Stimulated activated memory B cell treated with anti-CD40 and anti-IgM and Interleukin-4, amounts not matched to agents 10 μg/mL and 1 μg/mL and 100 μg/mL, for 72 hours (primary cell): ENCODE results near the gene C10orf120.

Experiments
- ATAC-seq: fragments of 150-1000 bp; cut with Tn5 transposase; 2 replicates; pipeline ENCODE4 v1.10.0; 2021
- H3K27ac Mint-ChIP-seq: one replicate; pipeline ENCODE4 v1.8.0; 2022; ENCODE audit warnings: mild to moderate bottlenecking, mixed read lengths
- H3K27me3 Mint-ChIP-seq: one replicate; pipeline ENCODE4 v1.8.0; 2022; ENCODE audit warnings: mixed read lengths
- H3K36me3 Mint-ChIP-seq: one replicate; pipeline ENCODE4 v1.8.0; 2022; ENCODE audit warnings: mixed read lengths
- H3K4me1 Mint-ChIP-seq: one replicate; pipeline ENCODE4 v1.8.0; 2022; ENCODE audit warnings: mixed read lengths
- H3K4me3 Mint-ChIP-seq: one replicate; pipeline ENCODE4 v1.8.0; 2022; ENCODE audit warnings: mild to moderate bottlenecking, moderate library complexity, mixed read lengths
- H3K9me3 Mint-ChIP-seq: one replicate; pipeline ENCODE4 v1.8.0; 2022; ENCODE audit warnings: mixed read lengths

The C10orf120 gene

DNA sequence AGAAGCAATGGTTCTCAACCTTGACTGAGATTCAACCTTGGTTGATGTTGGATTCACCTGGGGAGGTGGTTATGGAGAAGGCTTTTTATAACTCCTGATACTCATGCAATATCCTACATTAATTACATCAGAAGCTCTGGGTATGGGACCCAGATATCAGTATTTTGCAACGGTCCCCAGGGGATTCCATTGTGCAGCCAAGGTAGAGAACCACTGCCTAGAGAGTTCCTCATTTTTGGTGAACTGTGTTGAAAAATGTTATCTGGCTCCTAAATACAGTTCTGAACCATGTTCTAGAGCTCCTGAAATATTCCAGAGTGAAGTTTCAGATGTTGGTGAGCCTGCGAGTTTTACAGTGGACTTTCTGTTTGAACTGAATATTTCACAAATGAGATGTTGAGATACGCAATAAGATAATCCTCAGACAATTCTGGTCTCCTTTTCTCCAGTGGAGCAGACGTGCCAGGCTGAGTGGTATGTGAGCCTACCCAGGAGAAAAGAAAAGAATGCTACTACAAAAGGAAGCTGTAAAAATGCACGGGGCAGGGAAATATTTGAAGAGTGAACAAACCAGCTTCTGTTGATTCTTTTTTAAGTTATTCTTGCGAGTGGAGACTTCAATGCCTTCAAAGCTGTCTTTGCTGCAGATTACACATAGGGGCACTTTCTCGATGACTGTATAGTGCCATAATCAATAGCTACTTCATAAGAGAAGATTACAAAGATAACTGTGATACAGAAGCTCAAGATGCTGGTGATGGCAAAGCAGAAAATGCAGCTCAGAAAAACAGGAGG, 13.6 kb upstream of the C10orf120 start:
- Mint-ChIP-seq H3K9me3 (no peaks in the 10 kb centered on the region), H3K4me1 (no peaks in the 10 kb centered on the region), H3K27me3 (peaks cover 11% of the 10 kb centered on the region), H3K4me3 (no peak overlapping the region), H3K36me3 (no peaks in the 10 kb centered on the region), H3K27ac (no peak overlapping the region)
- no peak for ATAC-seq

DNA sequence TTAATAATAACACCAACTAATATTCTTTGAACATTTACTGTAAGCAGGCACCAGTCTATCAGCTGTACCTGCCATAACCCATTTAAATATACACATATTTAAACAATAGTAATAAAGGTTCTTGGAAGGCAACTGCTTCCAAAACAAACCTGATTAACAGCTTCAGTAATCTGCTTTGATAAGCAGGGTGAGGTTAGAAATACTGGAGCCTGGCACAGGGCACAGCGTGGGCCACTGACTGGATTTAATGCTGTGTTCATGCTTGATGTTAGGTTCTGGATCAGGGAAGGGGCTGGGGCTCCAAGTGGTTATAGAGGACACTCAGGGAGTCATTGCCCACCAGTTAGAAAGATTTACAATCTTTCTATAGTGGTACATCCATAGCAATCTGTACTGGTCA, 10.9 kb upstream of the C10orf120 start:
- H3K4me1 Mint-ChIP-seq: no peaks in the 10 kb centered on the region
- no peaks in the 10 kb centered on the region for H3K36me3 Mint-ChIP-seq
- H3K27me3 Mint-ChIP-seq: peaks cover 11% of the 10 kb centered on the region
- no peak for ATAC-seq
- no peak overlapping the region for H3K27ac Mint-ChIP-seq
- no peak overlapping the region for H3K4me3 Mint-ChIP-seq
- H3K9me3 Mint-ChIP-seq: no peaks in the 10 kb centered on the region

DNA sequence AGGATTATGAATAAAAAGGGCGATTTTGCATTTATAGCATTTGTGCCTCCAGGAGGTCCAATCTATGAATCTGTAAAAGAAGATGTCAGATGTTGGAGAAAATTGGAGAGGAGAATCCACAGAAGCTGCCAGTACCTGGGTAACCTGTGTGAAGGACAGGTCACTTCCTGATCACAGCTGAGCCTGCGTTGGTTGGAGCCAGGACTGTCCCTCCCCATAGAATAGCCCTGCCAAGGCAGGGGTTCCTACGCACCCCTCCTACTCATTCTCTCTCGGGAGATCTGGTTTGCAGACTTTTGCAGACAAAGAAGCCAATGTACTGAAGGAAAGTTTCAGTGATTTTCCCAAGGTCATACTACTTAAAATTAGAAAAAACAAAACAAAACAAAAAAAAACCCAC, 10.3 kb upstream of the C10orf120 start:
- Mint-ChIP-seq H3K4me1 (no peaks in the 10 kb centered on the region), H3K9me3 (no peaks in the 10 kb centered on the region), H3K27me3 (peaks cover 11% of the 10 kb centered on the region), H3K36me3 (no peaks in the 10 kb centered on the region), H3K4me3 (no peak overlapping the region), H3K27ac (no peak overlapping the region)
- ATAC-seq: no peak

DNA sequence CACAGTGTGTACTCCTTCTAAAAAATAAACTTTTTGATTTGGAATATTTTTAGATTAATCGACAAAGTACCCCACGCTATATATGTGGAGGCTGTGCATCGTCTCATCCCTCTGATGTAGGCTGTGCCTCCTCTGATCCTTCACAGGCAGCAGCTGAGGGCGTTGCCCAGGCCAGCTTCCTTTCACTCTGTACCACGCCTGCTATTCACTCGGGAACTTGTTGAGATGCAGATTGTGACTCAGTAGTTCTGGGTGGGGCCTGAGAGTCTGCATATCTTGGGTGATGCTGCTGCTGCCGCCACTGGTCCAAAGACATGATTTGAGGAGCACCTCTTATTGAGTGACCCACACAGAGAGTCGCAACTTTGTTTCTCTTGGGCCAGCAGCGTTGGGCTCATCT, 7.9 kb upstream of the C10orf120 start:
- H3K4me3 Mint-ChIP-seq: no peak overlapping the region
- H3K9me3 Mint-ChIP-seq: no peaks in the 10 kb centered on the region
- peaks cover 11% of the 10 kb centered on the region for H3K27me3 Mint-ChIP-seq
- ATAC-seq: no peak
- H3K27ac Mint-ChIP-seq: no peak overlapping the region
- H3K4me1 Mint-ChIP-seq: no peaks in the 10 kb centered on the region
- no peaks in the 10 kb centered on the region for H3K36me3 Mint-ChIP-seq

DNA sequence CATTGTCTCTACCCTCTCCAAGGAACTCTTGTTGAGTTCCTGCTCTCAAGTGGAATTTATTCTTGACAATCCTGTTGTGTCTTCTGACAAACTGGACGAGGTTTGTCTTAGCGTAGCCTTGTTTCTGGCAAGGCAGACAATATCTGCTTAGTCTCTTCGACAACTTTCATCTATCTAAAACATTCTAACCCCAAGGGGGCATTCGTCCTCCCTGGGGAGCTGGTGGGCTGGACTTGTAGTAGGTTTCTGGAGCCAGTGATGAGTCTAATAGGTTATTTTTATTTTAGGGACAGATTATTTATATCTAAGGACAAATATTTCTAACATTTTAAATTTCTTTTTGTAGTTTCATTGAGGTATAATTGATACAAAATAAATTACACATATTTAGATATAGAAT, 7.3 kb upstream of the C10orf120 start:
- Mint-ChIP-seq H3K4me1 (peaks cover 2% of the 10 kb centered on the region), H3K27me3 (peaks cover 11% of the 10 kb centered on the region), H3K4me3 (no peak overlapping the region), H3K9me3 (no peaks in the 10 kb centered on the region), H3K27ac (no peak overlapping the region), H3K36me3 (no peaks in the 10 kb centered on the region)
- ATAC-seq: no peak

DNA sequence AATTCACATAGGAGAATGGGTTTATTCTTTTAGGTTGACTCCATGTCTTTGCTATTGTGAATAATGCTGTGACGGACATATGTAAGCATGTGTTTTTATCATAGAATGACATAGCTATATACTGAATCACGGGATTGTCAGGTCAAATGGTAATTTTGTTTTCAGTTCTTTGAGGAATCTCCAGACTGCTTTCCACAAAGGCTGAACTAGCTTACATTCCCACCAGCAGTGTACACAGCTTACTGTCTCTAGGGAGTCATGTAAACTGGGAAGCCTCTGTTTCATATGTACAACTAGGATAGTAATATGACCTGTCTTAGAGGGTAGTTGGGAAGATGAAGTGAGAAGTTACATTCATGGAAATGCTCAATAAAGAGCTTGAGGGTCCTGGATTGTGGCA, 6.8 kb upstream of the C10orf120 start:
- Mint-ChIP-seq H3K27me3 (peaks cover 11% of the 10 kb centered on the region), H3K4me3 (no peak overlapping the region), H3K4me1 (peaks cover 6% of the 10 kb centered on the region), H3K9me3 (no peaks in the 10 kb centered on the region), H3K36me3 (no peaks in the 10 kb centered on the region), H3K27ac (no peak overlapping the region)
- no peak for ATAC-seq

DNA sequence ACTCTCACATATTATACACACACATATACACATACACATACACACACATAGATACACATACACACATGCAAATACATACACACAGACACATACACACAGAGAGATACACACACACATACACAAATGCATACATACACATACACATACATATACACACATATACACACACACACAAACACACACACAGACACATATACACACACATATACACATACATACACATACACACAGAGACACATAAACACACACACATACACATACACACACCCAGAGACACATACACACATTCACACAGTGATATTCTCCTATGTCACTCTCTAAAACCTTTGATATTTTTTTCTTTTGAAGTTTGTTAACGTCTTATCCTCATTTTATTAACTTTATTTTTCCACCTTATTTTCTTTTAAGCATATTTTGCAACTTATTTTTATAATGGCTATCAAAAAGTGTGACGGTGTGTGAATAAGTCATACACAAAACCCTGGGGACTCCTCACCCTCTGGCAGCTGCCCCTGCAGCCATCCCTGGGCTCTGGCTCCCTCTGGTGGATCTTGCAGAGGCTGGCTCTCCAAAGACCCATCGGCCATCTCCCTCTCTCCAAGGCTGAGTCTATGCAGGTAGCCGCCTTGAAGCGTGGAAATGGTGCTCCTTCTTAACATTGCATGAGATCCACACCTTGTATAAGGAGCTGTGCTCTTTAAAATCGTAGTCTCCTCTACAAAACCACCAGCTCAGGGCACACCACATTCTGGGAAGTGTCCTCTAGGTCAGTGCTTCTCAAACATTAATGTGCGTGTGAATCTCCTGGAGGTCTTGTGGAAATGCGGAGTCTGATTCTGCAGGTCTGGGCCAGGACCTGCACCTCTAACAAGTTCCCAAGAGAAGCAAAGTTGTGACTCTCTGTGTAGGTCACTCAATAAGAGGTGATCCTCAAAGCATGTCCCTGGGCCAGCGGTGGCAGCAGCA, 4.1 kb upstream of the C10orf120 start:
- peak; percentile 80 for ATAC-seq
- H3K36me3 Mint-ChIP-seq: no peaks in the 10 kb centered on the region
- H3K9me3 Mint-ChIP-seq: no peaks in the 10 kb centered on the region
- H3K27ac Mint-ChIP-seq: no peak overlapping the region
- H3K4me1 Mint-ChIP-seq: peaks cover 6% of the 10 kb centered on the region
- H3K4me3 Mint-ChIP-seq: no peak overlapping the region
- no peaks in the 10 kb centered on the region for H3K27me3 Mint-ChIP-seq

DNA sequence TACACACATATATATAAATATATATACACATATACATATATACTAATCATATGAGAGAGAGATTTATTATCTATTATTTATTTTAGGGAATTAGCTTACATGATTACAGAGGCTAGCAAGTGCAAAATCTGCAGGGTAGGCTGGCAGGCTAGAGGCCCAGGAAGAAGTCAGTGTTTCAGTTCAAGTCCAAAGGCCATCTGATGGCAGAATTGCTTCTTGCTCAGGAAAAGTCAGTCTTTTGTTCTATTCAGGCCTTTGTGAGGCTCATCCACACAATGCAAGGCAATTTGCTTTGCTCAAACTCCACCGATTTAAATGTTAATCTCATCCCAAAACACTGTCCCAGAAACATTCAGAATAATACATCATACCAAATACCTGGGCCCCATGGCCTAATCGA, 2.6 kb upstream of the C10orf120 start:
- Mint-ChIP-seq H3K9me3 (no peaks in the 10 kb centered on the region), H3K36me3 (no peaks in the 10 kb centered on the region), H3K4me1 (peaks cover 6% of the 10 kb centered on the region), H3K4me3 (no peak overlapping the region), H3K27ac (no peak overlapping the region), H3K27me3 (no peaks in the 10 kb centered on the region)
- no peak for ATAC-seq

DNA sequence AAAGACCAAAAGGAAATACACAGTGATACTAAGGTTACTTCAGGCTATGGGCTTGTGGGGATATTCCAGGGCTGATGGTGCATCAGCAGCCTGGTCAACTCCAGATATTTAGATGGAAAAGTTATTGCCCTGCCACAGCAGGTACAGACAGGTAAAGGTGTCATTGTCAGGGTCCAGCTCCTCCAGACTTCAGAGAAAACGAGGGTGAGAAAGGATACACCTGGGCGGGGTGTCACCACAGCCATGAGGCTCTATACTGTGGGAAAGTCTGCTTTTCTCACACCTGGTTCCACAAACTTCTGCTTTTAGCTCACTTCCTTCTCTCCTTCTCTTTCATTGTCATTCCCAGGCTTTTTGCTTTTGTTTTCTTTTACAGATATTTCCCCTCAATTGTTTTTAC, 2.0 kb upstream of the C10orf120 start:
- ATAC-seq: no peak
- no peak overlapping the region for H3K4me3 Mint-ChIP-seq
- no peaks in the 10 kb centered on the region for H3K9me3 Mint-ChIP-seq
- H3K27ac Mint-ChIP-seq: no peak overlapping the region
- no peaks in the 10 kb centered on the region for H3K36me3 Mint-ChIP-seq
- H3K27me3 Mint-ChIP-seq: no peaks in the 10 kb centered on the region
- H3K4me1 Mint-ChIP-seq: peaks cover 6% of the 10 kb centered on the region

DNA sequence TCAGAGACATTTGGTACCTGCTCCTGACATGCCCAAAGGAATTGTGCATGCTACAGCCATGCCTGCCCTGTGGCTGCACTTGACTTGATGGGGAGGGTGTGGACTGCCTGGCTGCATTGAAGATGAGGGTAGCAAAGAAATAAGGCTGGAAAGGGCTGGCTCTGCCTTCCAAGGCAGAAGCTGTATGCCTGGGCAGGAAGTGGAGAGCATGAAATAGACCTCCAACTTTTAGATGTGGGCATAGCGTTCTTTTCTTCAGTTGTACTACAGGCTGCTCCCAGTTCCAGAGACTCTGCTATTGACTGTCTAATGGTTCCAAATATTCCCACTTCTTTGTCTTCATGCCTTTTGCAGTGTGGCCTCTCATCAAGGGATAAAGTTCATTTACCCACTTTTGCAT, 3.0 kb downstream of the C10orf120 start:
- H3K36me3 Mint-ChIP-seq: no peaks in the 10 kb centered on the region
- H3K4me1 Mint-ChIP-seq: peaks cover 2% of the 10 kb centered on the region
- H3K27ac Mint-ChIP-seq: no peak overlapping the region
- no peaks in the 10 kb centered on the region for H3K27me3 Mint-ChIP-seq
- no peak overlapping the region for H3K4me3 Mint-ChIP-seq
- no peak for ATAC-seq
- no peaks in the 10 kb centered on the region for H3K9me3 Mint-ChIP-seq

DNA sequence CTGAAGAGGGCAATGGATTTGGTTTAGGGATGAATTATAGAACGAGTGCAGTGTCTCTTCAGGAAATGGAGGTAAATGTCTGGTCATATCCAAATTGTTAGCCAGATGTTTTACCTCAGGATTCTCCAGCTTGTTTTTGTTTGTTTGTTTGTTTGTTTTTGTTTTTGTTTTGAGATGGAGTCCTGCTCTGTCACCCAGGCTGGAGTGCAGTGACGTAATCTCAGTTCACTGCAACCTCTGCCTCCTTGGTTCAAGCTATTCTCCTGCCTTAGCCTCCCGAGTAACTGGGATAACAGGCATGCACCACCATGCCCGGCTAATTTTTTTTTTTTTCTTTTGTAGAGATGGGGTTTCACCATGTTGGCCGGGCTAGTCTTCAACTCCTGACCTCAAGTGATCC, 6.9 kb downstream of the C10orf120 start:
- Mint-ChIP-seq H3K9me3 (no peaks in the 10 kb centered on the region), H3K36me3 (no peaks in the 10 kb centered on the region), H3K27ac (no peak overlapping the region), H3K4me3 (no peak overlapping the region), H3K27me3 (peaks cover 8% of the 10 kb centered on the region), H3K4me1 (no peaks in the 10 kb centered on the region)
- no peak for ATAC-seq

DNA sequence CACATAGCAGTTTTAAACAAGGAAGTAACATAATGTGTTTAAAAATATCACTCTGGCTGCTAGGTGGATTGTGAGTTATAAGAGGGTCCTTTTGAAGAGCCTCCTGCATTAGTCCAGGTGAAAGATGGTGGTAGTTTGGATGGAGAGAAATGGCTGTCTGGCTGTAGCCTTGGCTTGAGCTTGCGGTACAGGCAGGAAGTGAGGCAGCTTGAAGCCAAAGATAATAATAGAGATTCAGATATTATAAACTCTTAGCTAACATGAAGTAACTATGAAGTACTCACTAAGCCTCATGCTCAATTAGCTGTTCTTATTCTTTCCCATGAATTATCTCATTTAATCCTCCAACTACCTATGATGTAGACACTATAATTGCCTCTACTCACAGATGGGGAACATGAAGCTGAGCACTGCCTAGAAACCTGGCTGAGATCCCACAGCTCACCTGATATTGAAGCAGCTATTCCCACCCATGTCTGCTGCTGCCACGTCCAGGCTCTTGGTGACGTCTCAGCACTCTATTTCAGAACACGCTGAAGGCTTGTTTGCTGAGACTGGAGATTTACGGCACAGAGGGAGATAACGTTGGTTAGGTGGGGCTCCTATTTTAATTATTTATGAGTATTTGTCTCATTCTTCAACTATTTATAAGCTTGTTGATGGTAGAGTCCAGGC, 10.4 kb downstream of the C10orf120 start:
- H3K4me3 Mint-ChIP-seq: no peak overlapping the region
- ATAC-seq: no peak
- no peak overlapping the region for H3K27ac Mint-ChIP-seq
- H3K36me3 Mint-ChIP-seq: no peaks in the 10 kb centered on the region
- H3K27me3 Mint-ChIP-seq: peaks cover 18% of the 10 kb centered on the region
- H3K4me1 Mint-ChIP-seq: no peaks in the 10 kb centered on the region
- no peaks in the 10 kb centered on the region for H3K9me3 Mint-ChIP-seq

DNA sequence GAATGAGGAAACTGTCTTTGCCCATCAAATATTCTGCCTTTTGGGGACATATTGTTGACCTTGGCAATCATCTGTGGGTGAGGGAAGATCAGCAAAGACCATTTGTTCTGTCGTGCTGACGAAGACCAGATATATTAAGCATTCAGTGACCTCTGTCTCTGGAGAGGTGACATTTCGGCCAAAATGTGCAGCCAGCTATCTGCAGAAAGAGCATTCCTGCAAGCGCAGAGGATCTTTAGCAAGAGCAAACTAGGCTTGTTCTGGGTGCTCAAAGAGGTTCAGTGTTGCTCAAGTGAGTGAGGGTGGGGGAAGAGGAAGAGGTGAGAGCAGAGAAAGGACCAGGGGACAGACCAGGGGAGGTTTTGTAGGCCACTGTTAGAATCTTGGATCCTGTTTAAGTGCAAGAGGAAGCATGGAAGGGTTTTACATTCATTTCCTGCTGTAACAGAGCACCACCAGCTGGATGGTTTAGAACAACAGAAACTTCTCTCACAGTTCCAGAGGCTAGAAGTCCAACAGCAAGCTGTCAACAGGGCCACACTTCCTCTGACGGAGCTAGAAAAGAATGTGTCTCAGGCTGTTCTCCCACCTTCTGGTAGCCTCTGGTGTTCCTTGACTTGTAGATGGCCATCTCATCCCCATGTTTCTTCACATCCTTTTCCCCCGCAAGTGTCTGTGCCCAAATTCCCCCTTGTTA, 11.2 kb downstream of the C10orf120 start:
- H3K27me3 Mint-ChIP-seq: peaks cover 18% of the 10 kb centered on the region
- no peaks in the 10 kb centered on the region for H3K9me3 Mint-ChIP-seq
- no peak overlapping the region for H3K27ac Mint-ChIP-seq
- H3K4me1 Mint-ChIP-seq: no peaks in the 10 kb centered on the region
- H3K36me3 Mint-ChIP-seq: no peaks in the 10 kb centered on the region
- no peak for ATAC-seq
- H3K4me3 Mint-ChIP-seq: no peak overlapping the region

DNA sequence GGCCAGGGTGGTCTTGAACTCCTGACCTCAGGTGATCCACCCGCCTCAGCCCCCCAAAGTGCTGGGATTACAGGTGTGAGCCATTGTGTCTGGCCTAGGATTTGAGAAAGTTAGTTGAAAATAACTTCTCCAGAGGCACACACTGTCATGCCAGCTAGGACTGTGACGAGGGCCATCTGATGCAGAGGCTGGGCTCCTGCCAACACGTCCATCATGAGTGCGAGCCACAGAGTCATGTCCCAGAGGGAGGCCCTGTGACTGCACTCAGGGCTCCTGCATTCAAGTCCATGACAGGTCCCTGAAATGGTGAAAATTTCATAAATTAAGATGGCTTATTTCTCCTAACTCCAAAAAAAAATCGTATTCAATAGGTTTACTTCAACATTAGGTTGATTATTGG, 17.1 kb downstream of the C10orf120 start:
- H3K4me1 Mint-ChIP-seq: no peaks in the 10 kb centered on the region
- ATAC-seq: no peak
- H3K4me3 Mint-ChIP-seq: no peak overlapping the region
- peaks cover 10% of the 10 kb centered on the region for H3K27me3 Mint-ChIP-seq
- no peak overlapping the region for H3K27ac Mint-ChIP-seq
- H3K9me3 Mint-ChIP-seq: no peaks in the 10 kb centered on the region
- no peaks in the 10 kb centered on the region for H3K36me3 Mint-ChIP-seq

DNA sequence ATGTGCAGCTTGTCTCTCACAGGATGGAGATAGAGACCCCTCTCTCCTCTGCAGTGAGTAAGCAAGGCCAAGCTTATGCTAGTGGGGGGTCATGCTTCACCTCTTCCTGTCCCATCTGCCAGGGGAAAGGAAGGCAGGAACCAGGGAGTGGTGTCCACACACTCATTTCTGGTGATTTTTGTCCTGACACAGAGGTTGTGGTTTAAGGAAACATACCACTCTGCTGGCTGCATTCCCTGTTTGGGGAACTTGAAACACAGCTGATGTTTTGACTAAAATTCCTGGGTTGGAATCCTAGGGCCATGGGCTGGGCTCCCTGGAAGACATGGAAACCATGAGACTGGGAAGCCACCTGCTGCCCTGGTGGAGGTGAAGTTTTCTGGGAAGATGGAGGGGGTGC, 21.4 kb downstream of the C10orf120 start:
- H3K36me3 Mint-ChIP-seq: no peaks in the 10 kb centered on the region
- no peak overlapping the region for H3K4me3 Mint-ChIP-seq
- no peak overlapping the region for H3K27ac Mint-ChIP-seq
- no peaks in the 10 kb centered on the region for H3K4me1 Mint-ChIP-seq
- ATAC-seq: no peak
- no peaks in the 10 kb centered on the region for H3K9me3 Mint-ChIP-seq
- H3K27me3 Mint-ChIP-seq: peaks cover 16% of the 10 kb centered on the region
